Left lobe of liver (tissue), 2 donors: ENCODE data around the gene PARP2. TPM values are rescaled to one million over a fixed set of nuclear protein-coding genes. Genes with fewer than 3 reads are reported as not detected.
A peak's percentile ranks its signal among the peaks of the same experiment; 100 is the strongest.
"Not testable (repeated sequence)": the region's sequence is repeated elsewhere in the genome, so short reads cannot be mapped to it uniquely, and the experiment has no call there.

Experiments
- ATAC-seq: fragments of 200-7000 bp; cut with Tn5 transposase; one replicate; pipeline ENCODE4 v1.9.1; 2020; ENCODE audit warnings: mild to moderate bottlenecking, moderate library complexity
- DNase-seq: peaks from one replicate; pipeline ENCODE4 v3.0.0-alpha.2; 2020; ENCODE audit warnings: low spot score
- total RNA-seq: library from RNA; stranded (reverse); gene quantifications from one replicate; pipeline ENCODE4 v1.2.1, GENCODE V29; 2021
- donor health status: DM: no; HTN: no; CAD: no; lungs with moderate emphysema.
- donor health status: DM: no; HTN: yes; CAD: no.

PARP2 gene
- total RNA-seq, result 8.9 TPM

- ATAC-seq (peak; percentile 93), DNase-seq (peak; percentile 98)
Measured at GRCh38 chr14:20343092-20343861, at the start of gene PARP2. Gene PARP2 (plus strand): TSS chr14:20343635. CDS start chr14:20343642, 7 bp downstream.

GRCh38 chr14:20294636-20295035, 48.8 kb upstream of the PARP2 start:
- ATAC-seq (no peak), DNase-seq (no peak)

- ATAC-seq, result no peak
- no peak for DNase-seq
Measured at GRCh38 chr14:20295067-20295466, 48.4 kb upstream of the PARP2 start.

- ATAC-seq (no peak), DNase-seq (no peak)
Measured at GRCh38 chr14:20302042-20302755, 41.2 kb upstream of the PARP2 start.

GRCh38 chr14:20305265-20306078, 38.0 kb upstream of the PARP2 start, which contains the start of gene TTC5:
Gene TTC5 (minus strand): TSS chr14:20305951. CDS start chr14:20305937, 14 bp downstream.
- DNase-seq (peak; percentile 86), ATAC-seq (peak; percentile 100)

GRCh38 chr14:20306079-20306423, 37.4 kb upstream of the PARP2 start:
- DNase-seq (no peak), ATAC-seq (no peak)

GRCh38 chr14:20314026-20314425, 29.4 kb upstream of the PARP2 start:
- no peak for DNase-seq
- no peak for ATAC-seq

- ATAC-seq (no peak), DNase-seq (no peak)
Measured at GRCh38 chr14:20317720-20318119, 25.7 kb upstream of the PARP2 start.

GRCh38 chr14:20327005-20327869, 16.2 kb upstream of the PARP2 start:
- DNase-seq, result no peak
- peak; percentile 86 for ATAC-seq

GRCh38 chr14:20328705-20329104, 14.7 kb upstream of the PARP2 start:
- ATAC-seq (no peak), DNase-seq (no peak)

GRCh38 chr14:20329355-20329754, 14.1 kb upstream of the PARP2 start:
- no peak for ATAC-seq
- DNase-seq, result no peak

- no peak for ATAC-seq
- DNase-seq, result no peak
Measured at GRCh38 chr14:20331053-20331613, 12.3 kb upstream of the PARP2 start.

GRCh38 chr14:20332431-20332787, 11.0 kb upstream of the PARP2 start:
- ATAC-seq (peak; percentile 41), DNase-seq (no peak)

- peak; percentile 63 for DNase-seq
- peak; percentile 88 for ATAC-seq
Measured at GRCh38 chr14:20332788-20333493, 10.5 kb upstream of the PARP2 start, which contains the start of gene CCNB1IP1. Gene CCNB1IP1 (minus strand): TSS chr14:20333279. CDS start chr14:20316523, 16,756 bp downstream.

- ATAC-seq, result peak; percentile 68
- DNase-seq, result no peak
Measured at GRCh38 chr14:20333494-20333841, 10.0 kb upstream of the PARP2 start.

GRCh38 chr14:20334017-20334416, 9.4 kb upstream of the PARP2 start:
- DNase-seq (no peak), ATAC-seq (no peak)

- DNase-seq, ATAC-seq: not testable (repeated sequence)
Measured at GRCh38 chr14:20341032-20341431, 2.4 kb upstream of the PARP2 start.

GRCh38 chr14:20341646-20342045, 1.8 kb upstream of the PARP2 start:
- ATAC-seq (no peak), DNase-seq (no peak)

- DNase-seq (no peak), ATAC-seq (no peak)
Measured at GRCh38 chr14:20343862-20344220, 406 bp downstream of the PARP2 start.

GRCh38 chr14:20345366-20345765, 1.9 kb downstream of the PARP2 start:
- no peak for ATAC-seq
- DNase-seq, result no peak
